ENCODE data around the gene GSTA2.
"Not testable (repeated sequence)": the region's sequence is repeated elsewhere in the genome, so short reads cannot be mapped to it uniquely, and the experiment has no call there.

The GSTA2 gene

GRCh38 chr6:52759085-52759484 lies 4.2 kb downstream of the GSTA2 start:
- FAIRE-seq, result no peak

GRCh38 chr6:52757651-52758338 lies 5.5 kb downstream of the GSTA2 start:
- FAIRE-seq, result not testable (repeated sequence)

GRCh38 chr6:52754443-52754842 lies 8.8 kb downstream of the GSTA2 start:
- FAIRE-seq, result no peak

- FAIRE-seq, result not testable (repeated sequence)
Observed at GRCh38 chr6:52753137-52753536, 10.1 kb downstream of the GSTA2 start.

- FAIRE-seq, result no peak
Observed at GRCh38 chr6:52752310-52752709, 11.0 kb downstream of the GSTA2 start.

- FAIRE-seq, result no peak
Observed at GRCh38 chr6:52749556-52750152, 13.6 kb downstream of the GSTA2 start.

- FAIRE-seq, result not testable (repeated sequence)
Observed at GRCh38 chr6:52747301-52747700, 16.0 kb downstream of the GSTA2 start.

- FAIRE-seq, result no peak
Observed at GRCh38 chr6:52746213-52746612, 17.1 kb downstream of the GSTA2 start.

- no peak for FAIRE-seq
Observed at GRCh38 chr6:52745764-52746201, 17.5 kb downstream of the GSTA2 start.

- no peak for FAIRE-seq
Observed at GRCh38 chr6:52741872-52742271, 21.4 kb downstream of the GSTA2 start.

- FAIRE-seq, result no peak
Observed at GRCh38 chr6:52739627-52740026, 23.6 kb downstream of the GSTA2 start.

- no peak for FAIRE-seq
Observed at GRCh38 chr6:52739134-52739533, 24.1 kb downstream of the GSTA2 start.

- no peak for FAIRE-seq
Observed at GRCh38 chr6:52736145-52736544, 27.1 kb downstream of the GSTA2 start.

- no peak for FAIRE-seq
Observed at GRCh38 chr6:52735071-52735470, 28.2 kb downstream of the GSTA2 start.

GRCh38 chr6:52734072-52734471 lies 29.2 kb downstream of the GSTA2 start:
- FAIRE-seq, result no peak

- no peak for FAIRE-seq
Observed at GRCh38 chr6:52733172-52733571, 30.1 kb downstream of the GSTA2 start.

- FAIRE-seq, result no peak
Observed at GRCh38 chr6:52731719-52732118, 31.6 kb downstream of the GSTA2 start.

- no peak for FAIRE-seq
Observed at GRCh38 chr6:52729576-52729975, 33.7 kb downstream of the GSTA2 start.

GRCh38 chr6:52728394-52728793 lies 34.9 kb downstream of the GSTA2 start:
- no peak for FAIRE-seq

GRCh38 chr6:52727908-52728307 lies 35.4 kb downstream of the GSTA2 start:
- FAIRE-seq, result no peak

- FAIRE-seq, result no peak
Observed at GRCh38 chr6:52726741-52727535, 36.3 kb downstream of the GSTA2 start.

GRCh38 chr6:52726193-52726542 lies 37.1 kb downstream of the GSTA2 start:
- FAIRE-seq, result no peak

- no peak for FAIRE-seq
Observed at GRCh38 chr6:52725535-52726192, 37.6 kb downstream of the GSTA2 start.
